Heart left ventricle (tissue), 13 donors: Measurements from ENCODE around the gene LGR5.

Experiments used
- POLR2A ChIP-seq, 2 donors: fragments of 450-650 bp; IDR thresholded peaks; one replicate each; pipeline ENCODE4 v1.6.1; 2017; ENCODE audit warnings: antibody characterized with exemption in 2 of 2, mild to moderate bottlenecking in 2 of 2, moderate library complexity in 2 of 2
- TF ChIP-seq, protein P1 (sequence below), 12 donors: fragments of 200-600 bp; sonication (generic) in 4 of 12; IDR thresholded peaks; one replicate each; pipeline versions ENCODE4 v1.5.0 to v1.8.0; 2018 to 2022; ENCODE audit warnings: antibody characterized with exemption in 12 of 12, mild to moderate bottlenecking in 5 of 12
- donor health status: ischemic (EF 13 %, LVEDD 7.1; RV severe dilation, severe dysfunction).
- donor health status: DM: no; HTN: yes; CAD: no.
- donor health status: DM: no; HTN: no; CAD: no.
- donor health status: ischemic (EF 25% LVEDD 6.9; RV normal size, moderate dysfunction).
- donor health status: ischemic (EF 25% LVEDD 5.7; RV mildly dilated, moderate dysfunction).
- donor health status: ischemic (EF 35%, LVEDD 5.7; RV mildly dilated, moderate dysfunction).
- donor health status: nonischemic (EF 11% LVEDD 7.7; RV severe dilation, severe dysfunction).
- donor health status: DM: yes; HTN: yes; CAD: no.
- donor health status: PGD.
- donor health status: ischemic (EF 29% LVEDD 5.4; RV normal size, mild dysfunction).
- donor health status: nonischemic (EF 23%, LVEDD 6.1; RV moderate dilation, normal function).

DNA sequence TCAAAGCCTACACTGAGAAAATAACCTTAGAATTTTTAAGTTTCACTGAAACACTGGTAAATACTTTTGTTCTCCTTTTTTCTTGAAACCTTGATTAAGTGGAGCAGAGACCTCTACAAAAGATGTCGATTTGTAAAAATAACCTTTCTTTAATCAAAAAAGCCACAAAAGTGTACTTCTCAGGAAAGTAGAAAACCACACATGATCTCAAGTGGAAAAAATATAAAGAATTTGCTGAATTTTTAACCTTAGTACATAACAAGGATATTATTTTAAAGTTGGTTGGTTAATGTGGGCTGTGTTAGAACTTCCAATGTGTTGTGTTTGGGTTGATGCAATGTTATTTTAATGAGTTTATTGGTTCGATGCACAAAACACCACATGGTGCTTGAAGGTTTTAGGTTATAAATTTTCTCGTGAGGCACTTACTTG, 8.6 kb downstream of the LGR5 start:
- TF ChIP-seq POLR2A (IDR thresholded peaks at IDR 0.05) = no peak
- TF ChIP-seq, protein P1, sequence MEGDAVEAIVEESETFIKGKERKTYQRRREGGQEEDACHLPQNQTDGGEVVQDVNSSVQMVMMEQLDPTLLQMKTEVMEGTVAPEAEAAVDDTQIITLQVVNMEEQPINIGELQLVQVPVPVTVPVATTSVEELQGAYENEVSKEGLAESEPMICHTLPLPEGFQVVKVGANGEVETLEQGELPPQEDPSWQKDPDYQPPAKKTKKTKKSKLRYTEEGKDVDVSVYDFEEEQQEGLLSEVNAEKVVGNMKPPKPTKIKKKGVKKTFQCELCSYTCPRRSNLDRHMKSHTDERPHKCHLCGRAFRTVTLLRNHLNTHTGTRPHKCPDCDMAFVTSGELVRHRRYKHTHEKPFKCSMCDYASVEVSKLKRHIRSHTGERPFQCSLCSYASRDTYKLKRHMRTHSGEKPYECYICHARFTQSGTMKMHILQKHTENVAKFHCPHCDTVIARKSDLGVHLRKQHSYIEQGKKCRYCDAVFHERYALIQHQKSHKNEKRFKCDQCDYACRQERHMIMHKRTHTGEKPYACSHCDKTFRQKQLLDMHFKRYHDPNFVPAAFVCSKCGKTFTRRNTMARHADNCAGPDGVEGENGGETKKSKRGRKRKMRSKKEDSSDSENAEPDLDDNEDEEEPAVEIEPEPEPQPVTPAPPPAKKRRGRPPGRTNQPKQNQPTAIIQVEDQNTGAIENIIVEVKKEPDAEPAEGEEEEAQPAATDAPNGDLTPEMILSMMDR (IDR thresholded peaks at IDR 0.05) = no peak
